ENCODE measurements around the gene DAGLB. TPM values are rescaled to one million over a fixed set of nuclear protein-coding genes. Genes with fewer than 3 reads are reported as not detected.
"Not testable (repeated sequence)": the region's sequence is repeated elsewhere in the genome, so short reads cannot be mapped to it uniquely, and the experiment has no call there.

The DAGLB gene
- 8.4 TPM for polyA plus RNA-seq (2013, experiment 1 of 2; ENCODE audit: insufficient read length)
- polyA plus RNA-seq (2013, experiment 2 of 2; ENCODE audit: insufficient read length): 8.1 TPM

- DNase-seq: peak; percentile 90
Measured at GRCh38 chr7:6447581-6448199, at the start of gene DAGLB. DAGLB (minus strand) TSS chr7:6447954; CDS start chr7:6447842, 112 bp downstream.

- DNase-seq: no peak
Measured at GRCh38 chr7:6497637-6497905, 49.8 kb upstream of the DAGLB start.

- no peak for DNase-seq
Measured at GRCh38 chr7:6496842-6497636, 49.3 kb upstream of the DAGLB start.

- DNase-seq: peak; percentile 14
Measured at GRCh38 chr7:6495597-6496262, 48.0 kb upstream of the DAGLB start.

- DNase-seq: no peak
Measured at GRCh38 chr7:6494365-6494764, 46.6 kb upstream of the DAGLB start.

- DNase-seq: no peak
Measured at GRCh38 chr7:6491194-6491593, 43.4 kb upstream of the DAGLB start.

- DNase-seq: no peak
Measured at GRCh38 chr7:6489612-6490011, 41.9 kb upstream of the DAGLB start.

GRCh38 chr7:6487184-6487545, 39.4 kb upstream of the DAGLB start:
- DNase-seq: no peak

GRCh38 chr7:6486438-6487183, 38.9 kb upstream of the DAGLB start:
- no peak for DNase-seq

- no peak for DNase-seq
Measured at GRCh38 chr7:6482743-6483119, 35.0 kb upstream of the DAGLB start.

- DNase-seq: no peak
Measured at GRCh38 chr7:6482307-6482706, 34.6 kb upstream of the DAGLB start.

- no peak for DNase-seq
Measured at GRCh38 chr7:6481445-6481844, 33.7 kb upstream of the DAGLB start.

GRCh38 chr7:6480323-6480660, 32.5 kb upstream of the DAGLB start:
- no peak for DNase-seq

GRCh38 chr7:6479067-6479466, 31.3 kb upstream of the DAGLB start:
- DNase-seq: no peak

GRCh38 chr7:6478186-6478585, 30.4 kb upstream of the DAGLB start:
- no peak for DNase-seq

GRCh38 chr7:6477318-6477660, 29.5 kb upstream of the DAGLB start:
- no peak for DNase-seq

- DNase-seq: no peak
Measured at GRCh38 chr7:6476596-6477317, 29.0 kb upstream of the DAGLB start.

- DNase-seq: no peak
Measured at GRCh38 chr7:6475433-6476186, 27.9 kb upstream of the DAGLB start.

- no peak for DNase-seq
Measured at GRCh38 chr7:6465862-6466261, 18.1 kb upstream of the DAGLB start.

GRCh38 chr7:6463609-6464008, 15.9 kb upstream of the DAGLB start:
- not testable (repeated sequence) for DNase-seq

- no peak for DNase-seq
Measured at GRCh38 chr7:6461946-6462550, 14.3 kb upstream of the DAGLB start.

Data from fibroblast of skin of abdomen (primary cell).